K562 (cell line): ENCODE data around the gene TGFA. TPM values are rescaled to one million over a fixed set of nuclear protein-coding genes. Genes with fewer than 3 reads are reported as not detected.

Experiments
- ATAC-seq: fragments of 200-7000 bp; cut with Tn5 transposase; 3 replicates; pipeline ENCODE4 v1.9.1; 2020; ENCODE audit warnings: moderate library complexity
- BruUV-seq: library from RNA; stranded (reverse); fragments of 400-500 nt; replicated peaks from 2 replicates; lab custom pipeline; 2021; lab: Mats Ljungman, UMichigan
- CTCF ChIA-PET: fragments of 300-600 bp; formaldehyde crosslinking; extraction: SDS; loops from one replicate; lab custom pipeline; 2021; ENCODE audit warnings: low intra/inter-chr PET ratio; lab: Yijun Ruan, JAX
- POLR2A ChIA-PET: fragments of 300-600, 350-650 bp; sonication (Branson Sonifier 250); formaldehyde crosslinking; extraction: SDS; loops from one replicate; lab custom pipeline; 2021; ENCODE audit warnings: antibody characterized with exemption, inconsistent platforms; lab: Yijun Ruan, JAX
- DNase-seq, 4 experiments: peaks; one replicate each; pipeline versions ENCODE4 v3.0.0 to v3.0.0-alpha.2; 2011 to 2018; ENCODE audit warnings: low spot score in 3 of 4, mixed read lengths in 3 of 4; ENCODE audit errors: extremely low read depth in 1 of 4
- FAIRE-seq: peaks from 2 replicates; lab custom pipeline; 2011; peaks lifted over from hg19 to GRCh38; lab: Jason Lieb, UNC
- H2AFZ ChIP-seq: 2 replicates; pipeline ENCODE4 v1.6.0; 2011; ENCODE audit warnings: low read depth, low read length, control low read depth, inconsistent platforms
- H3K27ac ChIP-seq: fragments of 200-600 bp; 3 replicates; pipeline ENCODE4 v1.8.0; 2011; ENCODE audit warnings: low read depth, mild to moderate bottlenecking, control low read depth, inconsistent platforms, low read length, moderate library complexity, mixed read lengths; ENCODE audit errors: extremely low read depth
- H3K27me3 ChIP-seq, 2 experiments: fragments of 300-600 bp in 1 of 2; 2 replicates in 1 of 2; 3 replicates in 1 of 2; pipeline versions ENCODE4 v1.6.0 to v1.8.0; 2011; ENCODE audit warnings: inconsistent platforms in 2 of 2, low read length in 2 of 2, mild to moderate bottlenecking in 1 of 2, mixed read lengths in 1 of 2, moderate library complexity in 1 of 2; ENCODE audit not compliant: control insufficient read depth in 2 of 2, insufficient read depth in 2 of 2
- H3K36me3 ChIP-seq: fragments of 300-600 bp; 3 replicates; pipeline ENCODE4 v1.8.0; 2011; ENCODE audit warnings: mild to moderate bottlenecking, low read length, inconsistent platforms; ENCODE audit not compliant: control insufficient read depth, insufficient read depth
- H3K4me1 ChIP-seq, 2 experiments: fragments of 200-600 bp in 1 of 2; replicated peaks in 1 of 2; 2 replicates in 1 of 2; 3 replicates in 1 of 2; pipeline versions ENCODE4 v1.5.1 to v1.8.0; 2011; ENCODE audit warnings: inconsistent platforms in 2 of 2, low read length in 2 of 2, mild to moderate bottlenecking in 1 of 2, mixed read lengths in 1 of 2, moderate library complexity in 1 of 2; ENCODE audit not compliant: control insufficient read depth in 2 of 2, insufficient read depth in 2 of 2
- H3K4me2 ChIP-seq: 2 replicates; pipeline ENCODE4 v1.6.1; 2011; ENCODE audit warnings: low read length, control low read depth, inconsistent platforms, mixed read lengths; ENCODE audit not compliant: insufficient read depth
- H3K4me3 ChIP-seq: fragments of 200-600 bp; sonication (generic), shearing (Covaris generic); 2 replicates; pipeline ENCODE4 v1.5.1; 2016; ENCODE audit warnings: control low read depth, inconsistent platforms
- H3K79me2 ChIP-seq: fragments of 200-600 bp; 3 replicates; pipeline ENCODE4 v1.8.0; 2011; ENCODE audit warnings: low read length, inconsistent platforms; ENCODE audit not compliant: control insufficient read depth, insufficient read depth
- H3K9ac ChIP-seq, 2 experiments: 2 replicates each; pipeline versions ENCODE4 v1.6.0 to v1.6.1; 2011; ENCODE audit warnings: low read depth in 2 of 2, low read length in 2 of 2, control low read depth in 1 of 2, inconsistent platforms in 1 of 2, mild to moderate bottlenecking in 1 of 2, mixed read lengths in 1 of 2; ENCODE audit not compliant: insufficient read depth in 1 of 2
- H3K9me1 ChIP-seq: one replicate; pipeline ENCODE4 v1.6.0; 2011; ENCODE audit warnings: inconsistent platforms, mild to moderate bottlenecking, low read length, moderate library complexity; ENCODE audit not compliant: control insufficient read depth, insufficient read depth
- H3K9me3 ChIP-seq: replicated peaks from 2 replicates; pipeline ENCODE4 v1.5.1; 2011; ENCODE audit warnings: low read depth, low read length, inconsistent platforms; ENCODE audit not compliant: control insufficient read depth, insufficient read depth
- H4K20me1 ChIP-seq: replicated peaks from 2 replicates; pipeline ENCODE4 v1.6.1; 2011; ENCODE audit warnings: low read length, inconsistent platforms, mixed read lengths; ENCODE audit not compliant: control insufficient read depth, insufficient read depth
- DIDO1 ChIP-seq: fragments of 450-650 bp; IDR thresholded peaks from 2 replicates; pipeline ENCODE4 v1.6.1; 2016; ENCODE audit warnings: low read depth, missing biosample characterization, missing genetic modification characterization
- DNMT1 ChIP-seq: fragments of 450-650 bp; IDR thresholded peaks from 2 replicates; pipeline ENCODE4 v1.6.1; 2016; ENCODE audit warnings: antibody characterized with exemption, mild to moderate bottlenecking
- MED1 ChIP-seq: sonication (generic); formaldehyde crosslinking; IDR thresholded peaks from 2 replicates; pipeline ENCODE4 v1.8.1; 2023; ENCODE audit warnings: missing genetic modification reagents, borderline replicate concordance
- MEF2A ChIP-seq: IDR thresholded peaks from 2 replicates; pipeline ENCODE4 v1.6.1; 2011; ENCODE audit warnings: low read depth, mild to moderate bottlenecking, low read length, moderate library complexity; ENCODE audit not compliant: control insufficient read depth
- SLC30A9 ChIP-seq: fragments of 250-450 bp; sonication (Bioruptor Pico); IDR thresholded peaks from 2 replicates; pipeline ENCODE4 v1.8.0; 2022; ENCODE audit warnings: mild to moderate bottlenecking, moderate library complexity
- ZNF707 ChIP-seq: fragments of 250-450 bp; sonication (Bioruptor Pico); conservative IDR thresholded peaks from 2 replicates; pipeline ENCODE4 v1.8.0; 2022; ENCODE audit warnings: inconsistent platforms, mild to moderate bottlenecking, moderate library complexity
- ZNF76 ChIP-seq: fragments of 250-450 bp; sonication (Bioruptor Pico); IDR thresholded peaks from 2 replicates; pipeline ENCODE4 v1.4.0; 2020; ENCODE audit warnings: mild to moderate bottlenecking, moderate library complexity, borderline replicate concordance
- WGBS: fragments of 100-300 bp; shearing (Covaris generic); methylation state at CpG from one replicate; pipeline ENCODE4 v1.1.6; 2016; ENCODE audit warnings: low coverage, mixed read lengths; ENCODE audit not compliant: insufficient coverage; ENCODE audit errors: missing lambda C conversion rate; 5-methylcytosine and 5-hydroxymethylcytosine counted together
- in situ Hi-C: fragments of 300-500 bp; cut with MboI; formaldehyde crosslinking; loops from 4 replicates; pipeline ENCODE4 v1.15.0; 2018; ENCODE audit warnings: inconsistent platforms, mixed read lengths
- intact Hi-C: fragments of 100-400 bp; cut with micrococcal nuclease; formaldehyde crosslinking; loops from 2 replicates; pipeline ENCODE4 v1.14.2; 2022
- polyA plus RNA-seq, 8 experiments: library from polyadenylated mRNA; depleted of rRNA in 4 of 8; stranded (reverse) in 5 of 8; unstranded in 3 of 8; fragments of >200 nt; fragmentation: Nextera tagmentation in 2 of 8; fragmentation: Illumina TruSeq in 1 of 8; extraction: Ambion mirVana in 2 of 8; extraction: Trizol in 1 of 8; gene quantifications; 2 replicates each; pipeline versions ENCODE4 v1.2.1 to v1.2.3, GENCODE V29; 2011 to 2014; ENCODE audit warnings: inconsistent platforms in 1 of 8, missing spikeins in 1 of 8
- total RNA-seq, 7 experiments: library from RNA; depleted of rRNA in 6 of 7; stranded (reverse); fragments of >200 nt in 6 of 7; fragmentation: Illumina TruSeq in 2 of 7; extraction: Trizol in 2 of 7; gene quantifications; 2 replicates each; pipeline versions ENCODE4 v1.2.1 to v1.2.3, GENCODE V29; 2011 to 2021; ENCODE audit warnings: low replicate concordance in 1 of 7
- TF ChIP-seq, protein P1 (sequence below): sonication (generic); formaldehyde crosslinking; IDR thresholded peaks from 2 replicates; pipeline ENCODE4 v1.8.0; 2022; ENCODE audit warnings: missing genetic modification reagents, mild to moderate bottlenecking, borderline replicate concordance

The TGFA gene
- total and polyA plus RNA-seq, 9 of the 15 experiments (the other 6 are each of a cell fraction or from before 2014, with no cell fraction given) = not detected

DNA sequence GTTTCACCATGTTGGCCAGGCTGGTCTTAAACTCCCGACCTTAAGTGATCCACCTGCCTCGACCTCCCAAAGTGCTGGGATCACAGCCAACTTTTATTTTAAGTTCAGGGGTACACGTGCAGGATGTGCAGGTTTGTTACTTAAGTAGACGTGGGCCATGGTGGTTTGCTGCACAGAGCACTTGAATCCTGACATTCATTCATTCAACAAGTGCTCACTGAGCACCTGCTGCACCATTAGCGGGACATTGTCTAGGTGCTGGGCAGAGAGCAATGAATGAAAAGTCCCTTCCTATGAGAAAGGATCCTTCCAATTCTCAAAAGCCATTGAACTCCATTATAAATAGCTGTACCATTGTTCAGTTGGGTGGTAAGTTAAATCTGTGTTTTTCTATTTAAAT lies 31.0 kb downstream of the TGFA start:
- TF ChIP-seq ZNF707 (CRISPR knock-in tag) = no peak
- TF ChIP-seq ZNF76 (CRISPR knock-in tag) = no peak
- no peak for TF ChIP-seq DNMT1
- TF ChIP-seq SLC30A9 = no peak
- TF ChIP-seq, protein P1, sequence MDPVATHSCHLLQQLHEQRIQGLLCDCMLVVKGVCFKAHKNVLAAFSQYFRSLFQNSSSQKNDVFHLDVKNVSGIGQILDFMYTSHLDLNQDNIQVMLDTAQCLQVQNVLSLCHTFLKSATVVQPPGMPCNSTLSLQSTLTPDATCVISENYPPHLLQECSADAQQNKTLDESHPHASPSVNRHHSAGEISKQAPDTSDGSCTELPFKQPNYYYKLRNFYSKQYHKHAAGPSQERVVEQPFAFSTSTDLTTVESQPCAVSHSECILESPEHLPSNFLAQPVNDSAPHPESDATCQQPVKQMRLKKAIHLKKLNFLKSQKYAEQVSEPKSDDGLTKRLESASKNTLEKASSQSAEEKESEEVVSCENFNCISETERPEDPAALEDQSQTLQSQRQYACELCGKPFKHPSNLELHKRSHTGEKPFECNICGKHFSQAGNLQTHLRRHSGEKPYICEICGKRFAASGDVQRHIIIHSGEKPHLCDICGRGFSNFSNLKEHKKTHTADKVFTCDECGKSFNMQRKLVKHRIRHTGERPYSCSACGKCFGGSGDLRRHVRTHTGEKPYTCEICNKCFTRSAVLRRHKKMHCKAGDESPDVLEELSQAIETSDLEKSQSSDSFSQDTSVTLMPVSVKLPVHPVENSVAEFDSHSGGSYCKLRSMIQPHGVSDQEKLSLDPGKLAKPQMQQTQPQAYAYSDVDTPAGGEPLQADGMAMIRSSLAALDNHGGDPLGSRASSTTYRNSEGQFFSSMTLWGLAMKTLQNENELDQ = no peak
- no peak for TF ChIP-seq MED1
- no peak for TF ChIP-seq MEF2A
- no peak for TF ChIP-seq DIDO1 (tag)
- Histone ChIP-seq H4K20me1 (0 out of 2 replicates have a peak, but pooled peaks cover 4% of the 10 kb centered on the region), H2AFZ (no peak overlapping the region), H3K4me1 (no peaks in the 10 kb centered on the region), H3K79me2 (no peaks in the 10 kb centered on the region), H3K9ac (no peak overlapping the region), H3K36me3 (no peaks in the 10 kb centered on the region), H3K9me1 (no peaks in the 10 kb centered on the region), H3K27me3 (peaks cover 13 to 51% of the 10 kb centered on the region in 2 experiments; a peak in 4 of 5 replicates), H3K4me3 (no peak overlapping the region), H3K9me3 (no peaks in the 10 kb centered on the region), H3K4me2 (no peak overlapping the region), H3K27ac (no peak overlapping the region)
- in situ Hi-C loops = no loop called here
- intact Hi-C loops = no loop called here
- no peak for FAIRE-seq
- CTCF ChIA-PET = no interaction called here
- no peak for ATAC-seq
- POLR2A ChIA-PET = no interaction called here
- no TSS peak for BruUV-seq
- DNase-seq = no peak
- 2% methylated on average over 5 of the region's 5 CpGs for WGBS
